ENCODE data around the gene CCSER2.
"Not testable (repeated sequence)": the region's sequence is repeated elsewhere in the genome, so short reads cannot be mapped to it uniquely, and the experiment has no call there.

The CCSER2 gene, protein sequence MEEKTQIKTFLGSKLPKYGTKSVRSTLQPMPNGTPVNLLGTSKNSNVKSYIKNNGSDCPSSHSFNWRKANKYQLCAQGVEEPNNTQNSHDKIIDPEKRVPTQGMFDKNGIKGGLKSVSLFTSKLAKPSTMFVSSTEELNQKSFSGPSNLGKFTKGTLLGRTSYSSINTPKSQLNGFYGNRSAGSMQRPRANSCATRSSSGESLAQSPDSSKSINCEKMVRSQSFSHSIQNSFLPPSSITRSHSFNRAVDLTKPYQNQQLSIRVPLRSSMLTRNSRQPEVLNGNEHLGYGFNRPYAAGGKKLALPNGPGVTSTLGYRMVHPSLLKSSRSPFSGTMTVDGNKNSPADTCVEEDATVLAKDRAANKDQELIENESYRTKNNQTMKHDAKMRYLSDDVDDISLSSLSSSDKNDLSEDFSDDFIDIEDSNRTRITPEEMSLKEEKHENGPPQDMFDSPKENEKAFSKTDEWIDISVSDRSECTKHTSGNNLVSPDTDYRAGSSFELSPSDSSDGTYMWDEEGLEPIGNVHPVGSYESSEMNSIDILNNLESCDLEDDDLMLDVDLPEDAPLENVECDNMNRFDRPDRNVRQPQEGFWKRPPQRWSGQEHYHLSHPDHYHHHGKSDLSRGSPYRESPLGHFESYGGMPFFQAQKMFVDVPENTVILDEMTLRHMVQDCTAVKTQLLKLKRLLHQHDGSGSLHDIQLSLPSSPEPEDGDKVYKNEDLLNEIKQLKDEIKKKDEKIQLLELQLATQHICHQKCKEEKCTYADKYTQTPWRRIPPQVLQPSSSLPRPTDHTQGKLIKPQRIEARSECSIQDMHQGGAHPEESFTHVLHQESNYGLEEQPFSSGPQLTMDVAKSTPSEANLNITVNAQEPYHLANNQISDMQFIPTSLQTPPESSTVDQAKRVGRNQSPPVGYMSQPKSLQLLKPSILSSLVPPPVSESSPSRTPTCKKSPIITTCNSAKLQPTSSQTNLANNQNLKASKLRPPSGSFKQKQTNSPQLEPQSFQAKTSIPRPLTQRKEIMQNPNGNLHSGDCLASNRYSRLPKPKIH
- total RNA-seq, result 98.2 to 348 (median 179) reads per million in 3 experiments

DNA sequence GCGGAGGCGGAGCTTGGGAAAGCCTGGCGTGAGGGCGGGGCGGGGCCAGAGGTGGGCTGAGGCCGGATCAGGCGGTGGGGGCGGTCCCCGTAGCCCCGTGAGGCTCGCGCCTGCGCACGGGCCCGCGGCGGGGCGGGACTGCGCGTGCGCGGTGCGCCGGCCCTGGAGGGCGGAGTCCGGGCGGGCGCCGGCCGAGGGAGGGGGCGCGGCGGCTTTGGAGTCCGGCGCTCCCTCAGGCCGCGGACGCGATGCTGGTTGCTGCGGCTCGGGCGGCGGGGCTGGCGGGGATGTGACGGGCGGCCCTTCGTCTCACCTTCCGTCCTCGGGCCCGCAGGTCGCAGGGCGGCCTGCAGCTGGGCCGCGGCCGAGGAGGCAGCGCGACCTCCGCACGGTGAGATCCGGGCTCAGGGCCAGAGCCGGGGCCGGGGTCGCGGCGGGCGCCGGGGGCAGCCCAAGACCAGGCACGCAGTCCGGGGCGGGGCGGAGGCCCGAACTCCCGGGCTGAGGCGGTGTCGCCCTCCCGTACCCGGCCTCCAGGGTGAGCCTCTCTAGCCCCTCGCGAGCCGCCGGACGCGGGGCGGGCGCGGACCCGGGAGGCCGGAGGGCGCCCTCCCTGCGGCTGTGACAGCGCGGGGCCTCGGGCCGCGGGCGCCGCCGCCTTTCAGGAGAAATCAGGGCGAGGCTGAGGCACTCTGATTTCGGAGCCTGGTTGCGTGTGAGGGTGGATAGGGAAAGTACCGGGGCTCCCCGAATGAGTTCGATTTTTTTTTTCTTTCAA lies at the start of gene CCSER2:
CCSER2 (plus strand) TSS at position 172 of the 778 bp plus-strand sequence. CDS start 42,464 bp downstream, outside the sequence.
- DNase-seq, result peak; percentile 89

DNA sequence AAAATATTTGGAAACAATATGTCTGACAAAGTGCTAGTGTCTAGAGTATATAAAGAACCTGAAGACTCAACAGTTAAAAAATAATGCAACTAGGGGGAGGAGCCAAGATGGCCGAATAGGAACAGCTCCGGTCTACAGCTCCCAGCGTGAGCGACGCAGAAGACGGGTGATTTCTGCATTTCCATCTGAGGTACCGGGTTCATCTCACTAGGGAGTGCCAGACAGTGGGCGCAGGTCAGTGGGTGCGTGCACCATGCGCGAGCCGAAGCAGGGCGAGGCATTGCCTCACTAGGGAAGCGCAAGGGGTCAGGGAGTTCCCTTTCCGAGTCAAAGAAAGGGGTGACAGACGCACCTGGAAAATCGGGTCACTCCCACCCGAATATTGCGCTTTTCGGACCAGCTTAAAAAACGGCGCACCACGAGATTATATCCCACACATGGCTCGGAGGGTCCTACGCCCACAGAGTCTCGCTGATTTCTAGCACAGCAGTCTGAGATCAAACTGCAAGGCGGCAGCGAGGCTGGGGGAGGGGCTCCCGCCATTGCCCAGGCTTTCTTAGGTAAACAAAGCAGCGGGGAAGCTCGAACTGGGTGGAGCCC lies 48.4 kb upstream of the CCSER2 start:
- not testable (repeated sequence) for DNase-seq

DNA sequence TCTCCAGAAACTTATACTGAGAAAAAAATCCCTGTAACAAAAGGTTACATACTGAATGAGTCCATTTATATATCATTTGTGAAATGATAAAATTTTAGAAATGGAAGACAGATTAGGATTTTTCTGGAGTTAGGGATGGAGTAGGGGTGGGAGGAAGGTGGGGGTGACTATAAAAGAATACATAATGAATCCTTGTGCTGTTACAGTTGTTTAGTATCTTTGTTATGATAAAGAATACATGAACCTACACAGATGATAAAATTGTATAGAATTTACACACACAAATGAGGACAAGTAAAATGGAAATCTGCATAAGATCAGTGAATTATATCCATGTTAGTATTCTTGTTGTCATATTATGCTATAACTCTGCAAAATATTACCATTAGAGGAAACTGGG lies 41.7 kb upstream of the CCSER2 start:
- no peak for DNase-seq

DNA sequence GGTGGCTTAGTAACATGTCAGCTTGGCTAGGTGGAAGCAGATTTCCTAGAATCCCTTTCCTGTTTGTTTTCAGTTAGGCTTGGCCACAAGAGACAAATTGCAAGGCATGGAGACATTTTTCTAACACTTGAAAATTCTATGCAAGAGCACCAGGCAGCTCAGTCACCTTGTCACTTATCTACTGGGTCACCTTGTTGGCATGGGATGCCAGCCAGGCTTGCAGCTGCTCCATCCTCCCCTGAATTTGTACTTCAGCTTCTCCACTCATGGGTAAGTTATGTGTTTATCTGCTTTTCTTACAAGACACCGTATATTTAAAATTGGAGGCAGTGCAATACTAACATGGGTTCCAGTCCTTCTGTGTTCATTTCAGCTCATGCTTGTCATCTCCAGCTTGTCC lies 40.2 kb upstream of the CCSER2 start:
- no peak for DNase-seq

DNA sequence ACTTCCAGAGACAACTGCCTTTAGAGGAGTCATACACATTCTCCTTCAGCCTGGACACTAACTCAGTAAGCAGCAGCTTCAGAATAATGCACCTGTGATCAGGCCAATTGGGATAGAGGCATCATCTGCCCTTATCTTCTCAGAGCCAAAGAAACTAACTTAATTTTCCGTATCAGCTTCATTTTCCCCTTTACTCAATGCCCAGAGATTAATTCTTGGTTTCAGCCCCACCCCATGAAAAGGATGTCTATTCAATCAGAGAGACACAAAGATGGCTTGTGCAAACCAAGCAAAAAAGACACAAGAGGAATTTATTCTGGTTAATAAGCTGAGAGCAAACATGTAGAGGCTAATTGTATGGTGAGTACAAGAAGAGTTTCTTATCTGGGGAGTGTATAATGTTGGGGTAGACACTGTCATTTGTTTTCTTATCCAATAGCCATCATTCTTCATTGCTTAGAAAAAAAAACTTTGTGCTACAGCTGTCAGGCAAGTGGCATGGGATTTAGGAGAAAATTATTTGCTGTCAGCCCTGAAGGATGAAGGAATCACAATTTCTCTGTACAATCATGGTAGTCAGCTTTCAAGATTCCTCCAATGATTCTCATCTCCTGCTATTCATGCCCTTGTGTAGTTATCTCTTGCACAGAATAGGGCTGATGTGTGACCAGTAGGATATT lies 38.7 kb upstream of the CCSER2 start:
- DNase-seq, result no peak

DNA sequence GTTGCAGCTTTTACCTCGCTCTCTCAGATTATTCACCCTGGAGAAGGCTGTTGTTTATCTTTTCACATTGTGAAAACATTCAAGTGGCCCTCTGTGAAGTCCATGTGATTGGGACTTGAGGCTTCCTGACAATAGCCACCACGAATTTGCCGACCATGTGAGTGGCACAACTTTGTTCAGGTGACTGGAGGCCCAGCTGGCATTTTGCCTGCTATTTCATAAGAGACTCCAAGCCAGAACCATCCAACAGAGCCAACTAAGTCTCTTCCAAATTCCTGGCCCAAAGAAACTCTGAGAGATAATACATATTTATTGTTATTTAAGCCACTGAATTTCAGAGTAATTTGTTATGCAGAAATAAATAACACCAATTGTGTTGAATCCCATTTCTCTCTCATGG lies 38.2 kb upstream of the CCSER2 start:
- DNase-seq, result no peak

DNA sequence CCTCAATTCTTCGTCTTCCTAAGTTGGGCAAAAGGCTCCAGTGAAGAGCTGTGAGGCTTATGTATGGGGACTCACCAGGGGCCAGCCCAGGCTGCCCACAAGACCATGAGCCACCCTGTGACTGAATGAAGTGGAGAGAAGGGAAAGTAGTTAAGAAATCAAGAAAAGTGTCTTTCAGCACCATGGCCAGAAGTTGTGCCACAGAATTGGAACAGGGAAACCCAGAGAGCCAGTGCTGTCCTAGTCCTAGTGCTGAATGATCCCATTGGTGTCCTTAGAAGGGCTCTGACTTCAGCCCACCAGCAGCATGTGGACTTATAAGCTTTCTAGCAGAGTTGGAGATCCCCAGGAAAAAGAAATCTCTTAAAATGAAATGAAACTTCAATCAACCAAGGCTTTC lies 37.0 kb upstream of the CCSER2 start:
- no peak for DNase-seq

DNA sequence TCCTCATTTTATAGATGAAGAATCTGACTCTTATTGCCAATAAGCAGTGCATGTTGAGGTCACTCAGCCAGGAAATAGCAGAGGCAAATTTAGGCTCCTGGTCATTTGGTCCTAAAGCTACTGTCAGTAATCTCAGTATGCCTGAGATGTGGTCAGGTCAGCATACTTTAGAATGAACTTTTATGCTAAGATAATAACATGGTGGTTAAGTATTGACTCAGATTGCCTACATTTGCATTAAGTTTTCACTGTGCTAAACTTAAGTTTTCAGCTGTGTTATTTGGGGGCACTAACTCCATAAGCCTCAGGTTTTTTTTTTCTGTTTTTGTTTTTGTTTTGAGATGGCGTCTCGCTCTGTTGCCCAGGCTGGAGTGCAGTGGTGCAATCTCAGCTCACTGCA lies 35.9 kb upstream of the CCSER2 start:
- DNase-seq, result no peak

DNA sequence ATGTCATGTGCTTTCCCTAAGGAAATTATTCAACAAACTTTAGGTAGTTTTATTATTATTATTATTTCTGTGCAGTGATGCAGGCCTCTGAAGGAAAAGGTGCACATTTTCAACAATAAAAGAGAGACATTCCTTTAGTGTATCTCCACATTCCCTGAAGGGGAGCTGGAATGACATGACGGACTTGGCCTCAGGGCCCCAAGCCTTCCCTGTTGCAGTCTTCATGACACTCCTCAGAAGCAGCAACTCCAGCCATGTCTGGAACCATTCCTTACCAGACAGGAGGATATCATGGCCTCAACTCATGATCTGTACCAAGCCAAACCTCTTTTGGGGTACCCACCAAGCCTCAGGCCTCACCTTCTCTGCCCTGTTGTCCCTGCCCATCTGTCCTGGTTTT lies 35.2 kb upstream of the CCSER2 start:
- DNase-seq, result no peak

DNA sequence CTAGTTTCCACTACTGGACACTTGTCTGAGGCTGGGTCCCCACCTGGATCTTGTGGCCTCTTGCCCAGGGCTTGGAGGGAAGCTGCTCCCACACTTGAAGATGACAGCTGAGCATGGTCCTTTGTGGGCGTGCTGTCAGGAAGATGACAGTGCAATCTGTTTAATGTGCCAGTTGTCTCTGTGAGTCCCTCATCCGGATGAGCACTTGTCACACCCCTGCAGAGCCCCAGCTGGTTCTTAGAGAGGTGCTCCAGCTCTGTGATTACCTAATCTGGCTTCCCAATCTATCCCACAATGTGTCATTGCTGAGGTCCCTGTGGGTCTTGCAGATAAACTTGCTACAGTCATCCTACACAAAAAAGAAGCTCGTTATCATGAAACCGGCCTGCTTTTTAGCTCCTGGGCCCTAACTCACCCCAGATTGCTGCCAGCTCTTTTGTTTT lies 34.8 kb upstream of the CCSER2 start:
- DNase-seq, result no peak

DNA sequence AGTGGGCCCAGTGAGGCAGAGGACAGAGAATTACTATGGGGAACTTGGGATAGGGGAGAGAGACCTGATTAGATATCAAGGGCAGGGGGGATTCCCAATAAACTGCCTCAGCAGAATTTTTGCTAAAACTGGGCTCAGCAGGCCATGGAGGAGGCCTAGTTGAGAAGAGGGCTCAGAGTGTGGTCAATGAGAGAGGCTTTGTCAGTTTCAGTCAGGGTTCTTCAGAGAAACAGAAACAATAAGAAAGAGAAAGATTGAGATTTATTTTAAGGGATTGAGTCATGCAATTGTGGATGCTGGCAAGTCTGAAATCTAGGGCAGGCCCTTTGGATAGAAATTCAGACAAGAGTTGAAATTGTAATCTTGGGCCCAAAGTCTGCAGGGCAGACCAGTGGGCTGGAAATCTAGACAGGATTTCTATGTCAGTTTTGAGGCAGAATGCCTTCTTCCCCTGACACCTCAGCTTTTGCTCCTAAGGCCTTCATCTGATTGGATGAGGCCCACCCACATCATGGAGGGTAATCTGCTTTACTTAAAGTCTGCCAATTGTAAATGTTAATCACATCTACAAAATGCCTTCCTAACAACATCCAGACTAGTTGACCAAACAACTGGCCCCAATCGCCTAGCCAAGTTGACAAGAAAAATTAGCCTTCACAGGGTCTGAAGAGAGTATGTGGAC lies 33.5 kb upstream of the CCSER2 start:
- DNase-seq, result no peak

DNA sequence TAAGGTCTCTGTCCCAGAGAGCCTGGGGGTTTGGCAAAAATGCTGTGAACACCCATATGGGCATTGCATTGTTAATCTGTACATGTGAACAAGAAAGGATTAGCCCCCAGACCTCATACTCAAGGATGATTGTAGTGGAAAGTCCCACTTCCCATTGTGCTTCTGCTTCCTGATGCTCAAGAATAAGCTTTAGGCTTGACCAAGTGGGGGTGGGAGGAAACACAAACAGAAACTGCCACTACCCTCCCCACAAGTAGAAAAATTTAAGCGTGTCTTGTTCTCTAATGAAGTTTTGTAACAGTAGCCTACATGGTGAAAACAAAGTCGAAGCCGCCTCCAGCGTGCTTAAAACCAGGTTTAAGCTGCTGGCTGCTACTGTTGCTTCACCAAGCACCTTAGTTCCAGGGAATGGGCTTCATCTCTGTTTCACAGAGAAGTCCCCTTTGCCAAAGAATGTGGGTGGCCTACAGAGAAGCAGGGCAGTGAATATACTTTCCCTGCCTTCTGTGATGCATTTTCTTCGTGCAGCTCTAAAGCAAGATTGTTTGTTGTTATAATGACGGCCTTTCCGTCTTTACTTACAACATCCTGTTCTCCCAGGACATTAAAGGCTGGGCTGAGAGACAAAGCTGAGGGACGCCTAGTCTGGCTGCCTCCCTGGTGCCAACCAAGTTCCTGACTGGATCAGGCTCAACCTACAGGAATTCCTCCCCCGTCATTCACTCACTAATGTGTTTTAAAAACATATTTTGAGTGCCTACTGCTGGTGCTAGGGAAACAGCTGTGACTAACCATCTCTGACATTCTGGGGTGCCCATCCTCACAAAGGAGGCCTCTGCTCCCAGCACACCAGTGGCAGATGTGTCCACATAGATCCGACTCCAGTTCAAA lies 32.1 kb upstream of the CCSER2 start:
- DNase-seq, result no peak

DNA sequence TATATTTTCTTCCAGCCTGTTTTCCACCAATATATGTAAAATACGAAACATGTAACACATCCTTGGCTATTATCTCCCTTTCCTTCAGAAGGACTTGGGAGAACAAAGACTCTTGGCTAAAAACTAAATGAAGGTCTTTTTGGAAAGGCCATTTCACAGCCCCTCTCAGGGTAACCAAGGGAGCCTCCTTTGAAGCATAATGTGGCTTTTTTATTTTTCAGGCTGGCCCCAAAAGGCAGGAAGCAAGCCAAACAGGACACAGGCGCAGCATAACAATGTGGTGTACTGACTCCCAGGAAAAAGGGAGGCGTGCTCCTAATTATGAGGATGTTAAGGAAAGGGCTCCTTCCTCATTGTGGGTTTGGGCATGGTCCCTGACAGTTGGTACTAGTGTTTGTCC lies 30.3 kb upstream of the CCSER2 start:
- DNase-seq, result no peak

DNA sequence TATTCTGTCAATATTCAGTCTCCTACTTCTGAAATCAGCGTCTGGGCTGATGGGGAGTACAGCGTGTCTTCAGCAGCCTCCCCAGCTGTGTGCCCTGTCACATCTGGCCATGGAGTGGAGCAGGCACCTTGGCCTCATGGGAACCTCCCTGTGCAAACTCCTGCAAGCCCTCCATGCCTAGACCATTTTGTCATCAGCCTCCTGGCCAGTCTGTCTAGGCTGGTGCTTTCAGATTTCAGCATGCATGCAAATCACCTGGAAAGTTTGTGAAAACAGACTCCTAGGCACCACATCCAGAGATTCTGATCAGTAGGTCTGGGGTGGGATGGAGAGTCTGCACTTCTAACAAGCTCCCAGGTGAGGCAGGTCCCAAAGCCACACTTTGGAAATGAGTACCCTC lies 26.2 kb upstream of the CCSER2 start:
- DNase-seq, result no peak

DNA sequence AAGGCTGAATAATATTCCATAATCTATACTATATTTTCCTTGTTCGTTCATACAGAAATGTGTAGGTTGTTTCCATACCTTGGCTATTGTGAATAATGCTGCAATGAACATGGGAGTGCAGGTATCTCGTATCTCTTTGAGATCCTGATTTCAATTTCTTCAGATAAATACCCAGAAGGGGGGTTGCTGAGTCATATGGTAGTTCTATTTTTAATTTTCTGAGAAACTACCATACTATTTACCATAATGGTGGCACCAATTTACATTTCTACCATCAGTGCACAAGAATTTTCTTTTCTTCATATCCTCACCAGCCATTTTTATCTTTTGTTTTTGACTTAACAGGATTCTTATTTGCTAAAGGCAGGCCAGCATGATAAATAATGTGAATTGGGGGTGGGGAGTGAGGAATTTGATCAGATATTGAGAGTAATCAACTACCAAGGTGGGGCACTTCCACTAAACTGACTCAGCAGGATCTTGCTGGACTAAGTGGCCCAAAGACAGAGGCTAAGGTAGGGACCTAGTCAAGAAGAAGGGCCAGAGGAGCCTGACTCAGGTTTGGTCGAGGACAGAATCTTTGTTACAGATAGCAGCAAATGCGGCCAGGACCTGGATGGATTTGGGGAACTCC lies 21.5 kb upstream of the CCSER2 start:
- DNase-seq, result no peak

DNA sequence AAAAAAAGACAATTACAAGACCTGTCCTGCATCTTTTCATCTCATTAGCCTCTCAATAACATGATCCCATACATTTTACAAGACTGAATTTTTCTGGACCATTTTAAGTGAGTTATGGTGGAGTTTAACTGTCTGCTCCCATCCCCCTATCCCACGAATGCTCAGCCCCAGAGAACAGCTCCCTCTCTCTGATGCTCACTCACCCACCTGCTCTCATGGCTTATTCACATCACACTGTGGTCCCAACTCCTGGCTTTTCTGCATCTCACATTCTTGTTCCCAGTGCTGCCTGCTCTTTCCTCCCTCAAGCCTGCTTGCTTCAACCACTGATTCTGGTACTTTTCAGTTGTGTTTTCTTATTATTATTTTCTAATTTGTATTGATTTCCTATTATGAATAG lies 20.4 kb upstream of the CCSER2 start:
- DNase-seq, result no peak

DNA sequence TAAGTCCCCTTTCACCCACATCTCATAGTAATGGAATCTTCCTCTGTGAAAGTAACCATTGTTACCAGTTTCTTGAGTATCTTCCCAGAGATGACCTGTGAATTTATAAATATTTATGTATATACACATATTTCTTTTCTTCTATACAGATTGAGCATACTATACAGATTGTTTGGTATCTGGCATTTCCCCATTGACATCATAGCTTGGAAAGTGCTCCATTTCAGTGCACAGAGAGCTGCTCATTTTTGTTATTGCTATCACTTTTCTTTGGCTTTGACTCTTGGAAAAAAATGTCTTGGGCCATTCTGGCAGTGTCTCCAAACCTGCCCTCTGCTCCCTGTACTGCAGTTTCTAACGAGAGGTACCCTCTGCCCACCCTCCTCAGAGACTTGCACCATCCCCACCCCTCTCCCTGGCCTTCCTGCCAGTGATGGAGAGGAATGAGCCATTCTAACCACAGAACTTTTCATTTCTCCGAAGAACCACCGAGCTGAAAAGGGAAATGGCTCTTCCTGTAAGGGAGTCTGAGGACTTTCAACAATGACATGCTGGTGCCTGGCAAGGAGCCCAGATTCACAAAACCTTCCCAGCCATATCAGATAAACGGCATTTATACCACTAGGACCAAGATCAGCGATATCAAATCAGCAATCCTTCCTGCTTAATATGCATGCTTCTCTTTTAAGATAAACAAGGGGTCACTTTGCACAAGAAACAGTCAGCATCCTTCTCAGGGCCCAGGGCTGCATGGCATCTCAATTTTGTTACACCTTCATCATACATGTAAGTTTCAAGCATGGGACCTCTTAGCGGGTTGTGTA lies 19.7 kb upstream of the CCSER2 start:
- peak; percentile 31 for DNase-seq

DNA sequence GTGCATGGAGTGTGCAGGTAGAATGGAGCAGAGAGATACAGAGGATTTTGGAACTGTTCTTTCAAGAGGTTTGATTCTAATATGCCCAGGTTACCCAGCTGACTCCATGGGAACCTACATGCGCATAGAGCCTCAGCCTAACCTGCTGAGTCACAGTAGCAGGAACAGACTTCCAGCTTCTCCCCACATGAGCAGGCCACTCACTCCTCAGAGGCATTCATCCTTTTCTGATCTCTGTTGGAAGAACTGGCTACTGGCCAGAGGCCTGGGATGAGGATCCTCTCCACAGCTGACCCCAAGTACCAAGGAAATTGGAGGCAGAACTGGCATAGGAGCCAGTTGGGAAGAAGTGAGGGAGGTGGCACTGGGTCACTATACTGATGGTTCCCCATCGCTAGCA lies 17.9 kb upstream of the CCSER2 start:
- no peak for DNase-seq

DNA sequence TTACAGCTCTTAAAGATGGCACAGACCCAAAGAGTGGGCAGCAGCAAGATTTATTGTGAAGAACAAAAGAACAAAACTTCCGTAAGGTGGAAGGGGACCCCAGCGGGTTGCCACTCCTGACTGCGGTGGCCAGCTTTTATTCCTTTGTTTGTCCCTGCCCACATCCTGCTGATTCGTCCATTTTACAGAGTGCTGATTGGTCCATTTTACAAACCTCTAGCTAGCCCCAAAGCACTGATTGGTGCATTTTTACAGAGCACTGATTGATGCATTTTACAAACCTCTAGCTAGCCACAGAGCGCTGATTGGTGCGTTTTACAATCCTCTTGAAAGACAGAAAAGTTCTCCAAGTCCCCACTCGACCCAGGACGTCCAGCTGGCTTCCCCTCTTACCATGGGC lies 16.8 kb upstream of the CCSER2 start:
- no peak for DNase-seq

Data from central memory CD4-positive, alpha-beta T cell (primary cell).